Measurements from ENCODE around the gene COPZ2. TPM values are rescaled to one million over a fixed set of nuclear protein-coding genes. Genes with fewer than 3 reads are reported as not detected.
"Not testable (repeated sequence)": the region's sequence is repeated elsewhere in the genome, so short reads cannot be mapped to it uniquely, and the experiment has no call there.

The COPZ2 gene
- total and polyA plus RNA-seq, 7 experiments from 2014 or later: 0.75 to 5.5 (median 1.1) TPM

- Mint-ChIP-seq H3K27me3 (peaks cover 0 to 4% (median 0%) of the 10 kb centered on the region in 5 donors), H3K36me3 (no peaks in the 10 kb centered on the region), H3K27ac (no peak overlapping the region), H3K4me1 (peaks cover 22 to 38% (median 35%) of the 10 kb centered on the region in 7 donors), H3K9me3 (peaks cover 0 to 2% (median 0%) of the 10 kb centered on the region in 11 donors), H3K4me3 (no peak overlapping the region)
- ChIA-PET POLR2A (interaction anchor here (0.6 kb wide), 1 partner anchor 219 kb away, joined by 3 read pairs; no protein-coding TSS in a partner anchor), CTCF (no interaction called here)
- Histone ChIP-seq H3K27me3 (ENCODE audit: control insufficient read depth in 2 of 2, insufficient read depth in 2 of 2, low read length in 2 of 2) (no peaks in the 10 kb centered on the region), H3K9me3 (ENCODE audit: control insufficient read depth in 2 of 3, low read length in 3 of 3) (no peaks in the 10 kb centered on the region), H3K4me1 (ENCODE audit: control insufficient read depth in 2 of 2, insufficient read depth in 2 of 2, low read length in 2 of 2) (peaks cover 16 to 19% of the 10 kb centered on the region in 2 donors), H3K27ac (ENCODE audit: low read depth, low read length) (no peak overlapping the region), H3K4me3 (ENCODE audit: low read length) (no peak overlapping the region), H3K36me3 (ENCODE audit: control insufficient read depth in 2 of 3, insufficient read depth in 3 of 3, low read length in 3 of 3) (peaks cover 0 to 6% (median 0%) of the 10 kb centered on the region in 3 experiments)
- DNase-seq (no peak), ATAC-seq (no peak)
- intact Hi-C loops (cut with micrococcal nuclease): loop anchor here (5.0 to 10.0 kb wide), 5 partner anchors 200 to 1147 kb away; partner anchors contain the start of genes CALCOCO2 (in 1 of the 2), SCRN2 (in 1 of the 2) and UBE2Z (in 1 of the 2)
Observed at GRCh38 chr17:48044851-48045250, 7.3 kb upstream of the COPZ2 start.

GRCh38 chr17:48043176-48043575 is 5.6 kb upstream of the COPZ2 start:
- H3K27ac Mint-ChIP-seq: no peak overlapping the region
- ChIA-PET CTCF (interaction anchor here (0.8 to 1.3 kb wide), 4 partner anchors 15 to 37 kb away, joined by 3 to 5 read pairs (median 4); no protein-coding TSS in a partner anchor), POLR2A (no interaction called here)
- DNase-seq (no peak), ATAC-seq (no peak)
- H3K4me3 Mint-ChIP-seq: no peak overlapping the region
- peaks cover 0 to 18% (median 6%) of the 10 kb centered on the region in 5 donors for H3K27me3 Mint-ChIP-seq
- H3K9me3 ChIP-seq (ENCODE audit: control insufficient read depth in 2 of 3, low read length in 3 of 3): no peaks in the 10 kb centered on the region
- H3K4me1 ChIP-seq (ENCODE audit: control insufficient read depth in 2 of 2, insufficient read depth in 2 of 2, low read length in 2 of 2): peaks cover 6 to 9% of the 10 kb centered on the region in 2 donors
- H3K27me3 ChIP-seq (ENCODE audit: control insufficient read depth in 2 of 2, insufficient read depth in 2 of 2, low read length in 2 of 2): peaks cover 0 to 1% of the 10 kb centered on the region in 2 donors
- H3K4me1 Mint-ChIP-seq: peaks cover 10 to 34% (median 27%) of the 10 kb centered on the region in 7 donors
- H3K36me3 Mint-ChIP-seq: no peaks in the 10 kb centered on the region
- intact Hi-C loops (cut with micrococcal nuclease): loop anchor here (10.0 kb wide), 2 partner anchors 198 to 792 kb away; partner anchors contain the start of genes CALCOCO2 (in 1 of the 2) and SCRN2 (in 1 of the 2)
- no peak overlapping the region for H3K4me3 ChIP-seq (ENCODE audit: low read length)
- no peaks in the 10 kb centered on the region for H3K36me3 ChIP-seq (ENCODE audit: control insufficient read depth in 2 of 3, insufficient read depth in 3 of 3, low read length in 3 of 3)
- no peak overlapping the region for H3K27ac ChIP-seq (ENCODE audit: low read depth, low read length)
- H3K9me3 Mint-ChIP-seq: peaks cover 0 to 2% (median 0%) of the 10 kb centered on the region in 11 donors

- ChIA-PET POLR2A (interaction anchor here (3.4 kb wide), 1 partner anchor 10 kb away, joined by 26 read pairs; the partner anchor contains the start of gene NFE2L1), CTCF (interaction anchor here (1.2 kb wide), 1 partner anchor 41 kb away, joined by 3 read pairs; no protein-coding TSS in a partner anchor)
- Mint-ChIP-seq H3K36me3 (peaks cover 0 to 4% (median 0%) of the 10 kb centered on the region in 5 donors), H3K27me3 (peaks cover 0 to 40% (median 13%) of the 10 kb centered on the region in 5 donors), H3K4me1 (peaks cover 0 to 23% (median 12%) of the 10 kb centered on the region in 7 donors), H3K27ac (peak overlapping the region in 1 of 9 donors; percentile 31), H3K9me3 (no peaks in the 10 kb centered on the region), H3K4me3 (peak overlapping the region; percentile 64 to 95 (median 88))
- H3K4me3 ChIP-seq (ENCODE audit: low read length): no peak overlapping the region
- ATAC-seq (no peak), DNase-seq (no peak)
- H3K27me3 ChIP-seq (ENCODE audit: control insufficient read depth in 2 of 2, insufficient read depth in 2 of 2, low read length in 2 of 2): peaks cover 5 to 6% of the 10 kb centered on the region in 2 donors
- H3K27ac ChIP-seq (ENCODE audit: low read depth, low read length): no peak overlapping the region
- H3K4me1 ChIP-seq (ENCODE audit: control insufficient read depth in 2 of 2, insufficient read depth in 2 of 2, low read length in 2 of 2): peaks cover 0 to 3% of the 10 kb centered on the region in 2 donors
- H3K36me3 ChIP-seq (ENCODE audit: control insufficient read depth in 2 of 3, insufficient read depth in 3 of 3, low read length in 3 of 3): no peaks in the 10 kb centered on the region
- intact Hi-C loops (cut with micrococcal nuclease): no loop called here
- no peaks in the 10 kb centered on the region for H3K9me3 ChIP-seq (ENCODE audit: control insufficient read depth in 2 of 3, low read length in 3 of 3)
Observed at GRCh38 chr17:48038687-48039086, 1.1 kb upstream of the COPZ2 start.

- H3K27me3 ChIP-seq (ENCODE audit: control insufficient read depth in 2 of 2, insufficient read depth in 2 of 2, low read length in 2 of 2): peaks cover 5 to 6% of the 10 kb centered on the region in 2 donors
- peak in 1 of 9 donors; percentile 9 for DNase-seq
- Mint-ChIP-seq H3K4me1 (peaks cover 0 to 17% (median 12%) of the 10 kb centered on the region in 7 donors), H3K27ac (peak overlapping the region in 3 of 9 donors; percentile 26 to 61 (median 31)), H3K27me3 (peaks cover 0 to 49% (median 21%) of the 10 kb centered on the region in 5 donors), H3K4me3 (peak overlapping the region; percentile 64 to 95 (median 88)), H3K9me3 (no peaks in the 10 kb centered on the region), H3K36me3 (peaks cover 0 to 4% (median 0%) of the 10 kb centered on the region in 5 donors)
- H3K9me3 ChIP-seq (ENCODE audit: control insufficient read depth in 2 of 3, low read length in 3 of 3): no peaks in the 10 kb centered on the region
- H3K4me3 ChIP-seq (ENCODE audit: low read length): peak overlapping the region; percentile 25
- no peak overlapping the region for H3K27ac ChIP-seq (ENCODE audit: low read depth, low read length)
- H3K4me1 ChIP-seq (ENCODE audit: control insufficient read depth in 2 of 2, insufficient read depth in 2 of 2, low read length in 2 of 2): peaks cover 0 to 3% of the 10 kb centered on the region in 2 donors
- H3K36me3 ChIP-seq (ENCODE audit: control insufficient read depth in 2 of 3, insufficient read depth in 3 of 3, low read length in 3 of 3): no peaks in the 10 kb centered on the region
- ATAC-seq: no peak
- intact Hi-C loops (cut with micrococcal nuclease): loop anchor here (1.0 kb wide), 4 partner anchors 10 to 36 kb away; partner anchors contain the start of gene NFE2L1 (in 2 of the 2)
- CTCF ChIA-PET: interaction anchor here (1.2 to 2.1 kb wide), 2 partner anchors 9 to 42 kb away, joined by 3 to 8 read pairs; no protein-coding TSS in a partner anchor
- POLR2A ChIA-PET: interaction anchor here (1.4 to 3.4 kb wide), 2 partner anchors 10 to 11 kb away, joined by 3 to 26 read pairs; partner anchors contain the start of gene NFE2L1
Observed at GRCh38 chr17:48037838-48038323, 284 bp upstream of the COPZ2 start.

- ChIA-PET CTCF (interaction anchor here (0.6 to 2.2 kb wide), 7 partner anchors 9 to 88 kb away, joined by 3 to 13 read pairs (median 7); no protein-coding TSS in a partner anchor), POLR2A (interaction anchor here (0.8 to 3.4 kb wide), 5 partner anchors 8 to 35 kb away, joined by 3 to 26 read pairs (median 3); partner anchors contain the start of gene NFE2L1)
- peaks cover 0 to 4% (median 0%) of the 10 kb centered on the region in 5 donors for H3K36me3 Mint-ChIP-seq
- intact Hi-C loops (cut with micrococcal nuclease): loop anchor here (1.0 kb wide), 4 partner anchors 10 to 38 kb away; partner anchors contain the start of gene NFE2L1 (in 2 of the 2)
- no peak for ATAC-seq
- H3K9me3 Mint-ChIP-seq: no peaks in the 10 kb centered on the region
- H3K9me3 ChIP-seq (ENCODE audit: control insufficient read depth in 2 of 3, low read length in 3 of 3): no peaks in the 10 kb centered on the region
- peak overlapping the region; percentile 67 for H3K4me3 ChIP-seq (ENCODE audit: low read length)
- H3K27ac ChIP-seq (ENCODE audit: low read depth, low read length): no peak overlapping the region
- no peak for DNase-seq
- no peak overlapping the region for H3K27ac Mint-ChIP-seq
- H3K4me3 Mint-ChIP-seq: peak overlapping the region; percentile 76 to 88 (median 83)
- H3K4me1 ChIP-seq (ENCODE audit: control insufficient read depth in 2 of 2, insufficient read depth in 2 of 2, low read length in 2 of 2): peaks cover 0 to 3% of the 10 kb centered on the region in 2 donors
- peaks cover 5 to 6% of the 10 kb centered on the region in 2 donors for H3K27me3 ChIP-seq (ENCODE audit: control insufficient read depth in 2 of 2, insufficient read depth in 2 of 2, low read length in 2 of 2)
- no peaks in the 10 kb centered on the region for H3K36me3 ChIP-seq (ENCODE audit: control insufficient read depth in 2 of 3, insufficient read depth in 3 of 3, low read length in 3 of 3)
- peaks cover 8 to 61% (median 29%) of the 10 kb centered on the region in 5 donors for H3K27me3 Mint-ChIP-seq
- H3K4me1 Mint-ChIP-seq: peaks cover 0 to 16% (median 12%) of the 10 kb centered on the region in 7 donors
Observed at GRCh38 chr17:48036693-48037035, 933 bp downstream of the COPZ2 start.

GRCh38 chr17:48034734-48035133 is 2.9 kb downstream of the COPZ2 start:
- not testable (repeated sequence) for H3K27ac Mint-ChIP-seq
- POLR2A ChIA-PET: interaction anchor here (0.7 kb wide), 1 partner anchor 1933 kb away, joined by 3 read pairs; no protein-coding TSS in a partner anchor

More at GRCh38 chr17:48034734-48035133, 2.9 kb downstream of the COPZ2 start:
- H3K27me3 ChIP-seq (ENCODE audit: control insufficient read depth in 2 of 2, insufficient read depth in 2 of 2, low read length in 2 of 2); H3K4me3 Mint-ChIP-seq; H3K4me3 ChIP-seq (ENCODE audit: low read length); H3K27ac ChIP-seq (ENCODE audit: low read depth, low read length); H3K9me3 Mint-ChIP-seq; H3K36me3 Mint-ChIP-seq; DNase-seq; intact Hi-C loops (cut with micrococcal nuclease); H3K9me3 ChIP-seq (ENCODE audit: control insufficient read depth in 2 of 3, low read length in 3 of 3); H3K36me3 ChIP-seq (ENCODE audit: control insufficient read depth in 2 of 3, insufficient read depth in 3 of 3, low read length in 3 of 3); H3K4me1 ChIP-seq (ENCODE audit: control insufficient read depth in 2 of 2, insufficient read depth in 2 of 2, low read length in 2 of 2); ATAC-seq: not testable (repeated sequence)
- CTCF ChIA-PET: interaction anchor here (0.7 kb wide), 1 partner anchor 70 kb away, joined by 4 read pairs; no protein-coding TSS in a partner anchor
- H3K4me1 Mint-ChIP-seq: peaks cover 0 to 16% (median 12%) of the 10 kb centered on the region in 7 donors
- H3K27me3 Mint-ChIP-seq: peaks cover 18 to 69% (median 29%) of the 10 kb centered on the region in 5 donors
